Osteoblast (primary cell): ENCODE data around the gene SCN2B. TPM values are rescaled to one million over a fixed set of nuclear protein-coding genes. Genes with fewer than 3 reads are reported as not detected.

Source experiments
- DNase-seq: peaks from one replicate; pipeline ENCODE4 v3.0.0; 2011; ENCODE audit warnings: low spot score, mixed read lengths; ENCODE audit not compliant: insufficient read length; ENCODE audit errors: missing footprints
- H2AFZ ChIP-seq: 2 replicates; pipeline ENCODE4 v1.6.0; 2011; ENCODE audit warnings: mild to moderate bottlenecking, low read length
- H3K27ac ChIP-seq: 2 replicates; pipeline ENCODE4 v1.5.1; 2011; ENCODE audit warnings: mild to moderate bottlenecking, low read depth, low read length, moderate library complexity
- H3K27me3 ChIP-seq: 2 replicates; pipeline ENCODE4 v1.6.0; 2012; ENCODE audit warnings: mild to moderate bottlenecking, control low read depth, inconsistent platforms, low read length, moderate library complexity; ENCODE audit not compliant: insufficient read depth
- H3K36me3 ChIP-seq: 2 replicates; pipeline ENCODE4 v1.5.1; 2011; ENCODE audit warnings: mild to moderate bottlenecking, low read length, control low read depth, moderate library complexity; ENCODE audit not compliant: insufficient read depth
- H3K4me1 ChIP-seq: 2 replicates; pipeline ENCODE4 v1.5.1; 2011; ENCODE audit warnings: mild to moderate bottlenecking, low read length, control low read depth, moderate library complexity; ENCODE audit not compliant: insufficient read depth
- H3K4me2 ChIP-seq: 2 replicates; pipeline ENCODE4 v1.6.0; 2011; ENCODE audit warnings: mild to moderate bottlenecking, low read length; ENCODE audit not compliant: insufficient read depth
- H3K4me3 ChIP-seq: fragments of 200-600 bp; sonication (generic); 3 replicates; pipeline ENCODE4 v1.5.1; 2012; ENCODE audit warnings: mild to moderate bottlenecking, low read length, inconsistent platforms; ENCODE audit not compliant: insufficient read depth
- H3K79me2 ChIP-seq: 2 replicates; pipeline ENCODE4 v1.6.0; 2012; ENCODE audit warnings: mild to moderate bottlenecking, low read length, control low read depth, inconsistent platforms; ENCODE audit not compliant: insufficient read depth
- H3K9me3 ChIP-seq: 2 replicates; pipeline ENCODE4 v1.5.1; 2011; ENCODE audit warnings: low read depth, low read length, control low read depth
- H4K20me1 ChIP-seq: 2 replicates; pipeline ENCODE4 v1.6.0; 2012; ENCODE audit warnings: mild to moderate bottlenecking, low read length, control low read depth; ENCODE audit not compliant: insufficient read depth
- total RNA-seq: library from RNA; depleted of rRNA; stranded (reverse); fragments of >200 nt; gene quantifications from 2 replicates; pipeline ENCODE4 v1.2.3, GENCODE V29; 2012
- TF ChIP-seq, protein P1 (sequence below): IDR thresholded peaks from 2 replicates; pipeline ENCODE4 v1.5.1; 2011; ENCODE audit warnings: mild to moderate bottlenecking, low read depth, low read length, moderate library complexity; ENCODE audit errors: extremely low read depth

Gene SCN2B
- total RNA-seq, 1 donor: not detected

DNA sequence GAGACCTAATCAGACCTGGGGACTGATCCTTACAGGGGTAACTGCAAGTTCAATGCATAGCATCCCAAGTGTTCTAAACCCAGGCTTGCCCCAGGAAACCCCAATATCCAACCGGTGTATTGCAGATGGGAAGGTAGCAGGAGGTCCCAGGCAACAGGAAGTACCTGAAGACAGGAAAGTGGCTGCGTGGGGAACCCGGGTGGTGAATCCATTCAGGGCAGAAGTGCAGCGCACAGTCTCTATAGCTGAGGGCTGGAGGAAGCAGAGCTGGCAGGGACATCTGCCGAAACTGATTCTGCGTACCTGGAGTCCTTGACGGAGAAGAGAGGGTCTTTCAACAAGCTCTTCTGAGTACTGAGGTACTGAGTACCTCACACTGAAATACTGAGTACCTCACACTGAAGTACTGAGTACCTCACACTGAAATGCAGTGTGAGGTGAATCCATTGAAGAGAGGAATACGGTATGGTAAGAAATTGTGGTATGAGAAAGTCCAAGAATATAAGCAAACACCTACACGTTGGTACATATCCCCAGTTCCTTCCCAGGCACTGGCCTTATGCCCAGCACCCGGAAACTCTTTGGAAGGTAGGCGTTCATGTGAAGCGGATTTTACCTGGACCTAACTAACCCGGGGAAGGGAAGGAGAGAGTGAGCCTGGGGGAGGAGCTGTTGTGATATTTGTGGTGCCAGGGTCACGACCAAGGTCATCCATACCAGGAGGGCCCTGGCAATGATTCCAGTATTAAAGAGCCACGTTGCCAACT is 43.9 kb downstream of the SCN2B start:
- DNase-seq: no peak
- Histone ChIP-seq H3K27ac (no peak overlapping the region), H3K36me3 (no peaks in the 10 kb centered on the region), H4K20me1 (no peaks in the 10 kb centered on the region), H2AFZ (no peak overlapping the region), H3K79me2 (no peaks in the 10 kb centered on the region), H3K27me3 (peaks cover 3% of the 10 kb centered on the region), H3K4me1 (no peaks in the 10 kb centered on the region), H3K4me2 (no peak overlapping the region), H3K9me3 (no peaks in the 10 kb centered on the region), H3K4me3 (no peak overlapping the region)
- TF ChIP-seq, protein P1, sequence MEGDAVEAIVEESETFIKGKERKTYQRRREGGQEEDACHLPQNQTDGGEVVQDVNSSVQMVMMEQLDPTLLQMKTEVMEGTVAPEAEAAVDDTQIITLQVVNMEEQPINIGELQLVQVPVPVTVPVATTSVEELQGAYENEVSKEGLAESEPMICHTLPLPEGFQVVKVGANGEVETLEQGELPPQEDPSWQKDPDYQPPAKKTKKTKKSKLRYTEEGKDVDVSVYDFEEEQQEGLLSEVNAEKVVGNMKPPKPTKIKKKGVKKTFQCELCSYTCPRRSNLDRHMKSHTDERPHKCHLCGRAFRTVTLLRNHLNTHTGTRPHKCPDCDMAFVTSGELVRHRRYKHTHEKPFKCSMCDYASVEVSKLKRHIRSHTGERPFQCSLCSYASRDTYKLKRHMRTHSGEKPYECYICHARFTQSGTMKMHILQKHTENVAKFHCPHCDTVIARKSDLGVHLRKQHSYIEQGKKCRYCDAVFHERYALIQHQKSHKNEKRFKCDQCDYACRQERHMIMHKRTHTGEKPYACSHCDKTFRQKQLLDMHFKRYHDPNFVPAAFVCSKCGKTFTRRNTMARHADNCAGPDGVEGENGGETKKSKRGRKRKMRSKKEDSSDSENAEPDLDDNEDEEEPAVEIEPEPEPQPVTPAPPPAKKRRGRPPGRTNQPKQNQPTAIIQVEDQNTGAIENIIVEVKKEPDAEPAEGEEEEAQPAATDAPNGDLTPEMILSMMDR: no peak

DNA sequence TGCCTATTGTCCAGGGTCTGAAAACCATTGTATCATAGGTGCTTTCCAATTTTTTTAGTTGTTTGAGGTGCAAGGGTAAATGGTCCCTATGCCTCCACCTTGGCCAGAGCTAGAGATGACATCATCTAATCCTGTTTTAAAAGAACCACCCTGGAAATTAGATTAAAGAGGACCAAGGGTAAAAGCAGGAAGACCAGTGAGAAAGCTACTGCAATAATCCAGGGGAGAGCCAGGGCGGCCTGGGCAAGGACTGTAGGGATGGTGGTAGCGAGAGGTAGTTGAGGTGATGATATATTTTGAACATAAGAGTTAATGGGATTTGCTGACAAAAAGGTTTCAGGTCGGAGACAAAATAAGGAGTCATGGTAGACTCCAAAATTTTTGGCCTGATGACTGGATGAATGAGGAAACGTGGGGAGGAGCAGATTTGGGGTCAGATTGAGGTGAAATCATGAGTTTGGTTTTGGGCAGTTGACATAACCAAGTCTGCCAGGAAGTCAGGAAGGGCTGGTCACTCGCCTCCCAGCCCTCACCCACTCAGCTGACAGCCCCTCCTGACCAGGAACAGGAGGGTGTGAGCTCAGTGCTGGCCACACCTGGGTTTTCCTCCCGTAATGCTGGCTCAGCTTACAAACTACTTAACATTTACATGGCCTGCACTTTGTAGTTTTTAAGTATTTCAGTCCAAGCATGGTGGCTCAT is 46.8 kb downstream of the SCN2B start:
- no peaks in the 10 kb centered on the region for H3K4me1 ChIP-seq
- peak; percentile 25 for DNase-seq
- H3K27me3 ChIP-seq: peaks cover 3% of the 10 kb centered on the region
- H3K27ac ChIP-seq: no peak overlapping the region
- H3K36me3 ChIP-seq: no peaks in the 10 kb centered on the region
- no peak overlapping the region for H3K4me3 ChIP-seq
- no peaks in the 10 kb centered on the region for H4K20me1 ChIP-seq
- H2AFZ ChIP-seq: no peak overlapping the region
- TF ChIP-seq, protein P1: no peak
- no peak overlapping the region for H3K4me2 ChIP-seq
- no peaks in the 10 kb centered on the region for H3K79me2 ChIP-seq
- H3K9me3 ChIP-seq: no peaks in the 10 kb centered on the region

DNA sequence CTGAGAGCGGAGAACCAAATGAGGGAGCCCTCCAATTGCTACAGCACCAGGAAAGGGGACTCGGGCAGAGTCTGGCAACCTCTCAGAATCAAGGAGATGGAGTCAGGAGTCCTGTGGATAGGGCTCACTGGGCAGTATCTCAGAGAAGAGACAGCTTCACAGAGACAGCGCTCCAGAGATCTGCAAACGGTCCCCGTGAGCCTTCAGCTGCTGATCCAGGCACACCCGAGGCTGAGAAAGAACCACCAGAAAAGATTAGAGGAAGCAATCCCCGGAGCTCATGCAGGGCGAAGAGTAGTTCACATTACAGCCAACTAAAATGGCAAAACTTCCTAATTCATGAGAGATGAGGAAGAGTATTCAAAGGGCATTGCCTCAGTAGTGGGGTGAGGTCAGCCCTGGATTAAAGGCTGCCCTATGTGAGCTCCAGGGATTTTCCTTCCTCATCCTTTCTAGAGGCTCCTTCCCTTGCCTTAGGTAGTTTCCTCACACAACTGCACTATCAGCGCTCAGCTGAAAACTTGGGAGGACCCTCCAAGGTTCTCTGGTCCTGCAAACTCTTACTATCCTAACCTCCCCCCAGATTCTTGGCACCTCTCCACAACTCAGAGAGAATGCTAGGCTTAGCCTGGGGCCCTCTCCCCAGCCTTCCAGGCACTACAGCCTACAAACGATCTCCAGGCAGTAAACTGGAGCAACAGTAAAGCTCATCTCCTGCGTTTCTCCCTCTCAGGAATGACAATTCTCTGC is 47.5 kb downstream of the SCN2B start:
- no peaks in the 10 kb centered on the region for H3K79me2 ChIP-seq
- no peak overlapping the region for H2AFZ ChIP-seq
- no peaks in the 10 kb centered on the region for H3K36me3 ChIP-seq
- H3K4me2 ChIP-seq: no peak overlapping the region
- H3K9me3 ChIP-seq: no peaks in the 10 kb centered on the region
- TF ChIP-seq, protein P1: no peak
- peaks cover 3% of the 10 kb centered on the region for H3K27me3 ChIP-seq
- no peaks in the 10 kb centered on the region for H4K20me1 ChIP-seq
- peak; percentile 26 for DNase-seq
- no peaks in the 10 kb centered on the region for H3K4me1 ChIP-seq
- no peak overlapping the region for H3K27ac ChIP-seq
- H3K4me3 ChIP-seq: no peak overlapping the region
